Measurements from ENCODE around the gene EIF3D. TPM values are rescaled to one million over a fixed set of nuclear protein-coding genes. Genes with fewer than 3 reads are reported as not detected.

The EIF3D gene
- total and polyA plus RNA-seq, 9 of the 15 experiments (the other 6 are each of a cell fraction or from before 2014, with no cell fraction given), result 191 to 422 (median 279) TPM

DNA sequence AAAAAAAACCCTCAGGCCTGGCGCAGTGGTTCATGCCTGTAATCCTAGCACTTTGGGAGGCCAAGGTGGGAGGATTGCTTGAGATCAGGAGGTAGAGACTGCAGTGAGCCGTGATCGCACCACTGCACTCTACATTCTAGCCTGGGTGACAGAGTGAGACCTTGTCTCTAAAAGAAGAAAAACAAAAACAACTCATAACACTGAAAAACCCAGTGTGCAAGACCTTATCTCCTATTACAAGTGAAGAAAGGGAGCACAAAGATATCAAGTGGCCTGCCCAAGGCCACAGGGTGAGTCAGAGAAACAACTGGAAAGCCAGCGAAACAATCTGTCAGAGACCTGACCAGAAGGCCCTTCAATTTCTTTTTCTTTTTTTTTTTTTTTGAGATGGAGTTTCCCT is 50.0 kb downstream of the EIF3D start (continued):
- TF ChIP-seq BHLHE40 (IDR thresholded peaks at IDR 0.05; ENCODE audit: low read length) (peak; percentile 49; the same call in 1 of the 2 replicates), STAT5A (IDR thresholded peaks at IDR 0.05; ENCODE audit: borderline replicate concordance, low read length) (peak; percentile 65; the same call in 1 of the 2 replicates), TBL1XR1 (IDR thresholded peaks at IDR 0.05; ENCODE audit: low read length in 2 of 2) (peak in 1 of 2 experiments; percentile 73; a peak in 2 of 4 replicates), ZBTB7A (IDR thresholded peaks at IDR 0.05; ENCODE audit: borderline replicate concordance, control insufficient read depth, low read depth, low read length) (no peak), ATF7 (IDR thresholded peaks at IDR 0.05) (peak; percentile 32; the same call in 1 of the 2 replicates), KLF1 (tag; IDR thresholded peaks at IDR 0.05) (no peak), MEF2A (IDR thresholded peaks at IDR 0.05; ENCODE audit: control insufficient read depth, low read depth, low read length) (peak; percentile 52), ZZZ3 (IDR thresholded peaks at IDR 0.05) (no peak), ZNF121 (CRISPR knock-in tag; conservative IDR thresholded peaks at IDR 0.05) (no peak), GATA2 (CRISPR knock-in tag; IDR thresholded peaks at IDR 0.05) (peak; percentile 68; the same call in 1 of the 2 replicates), TRIM28 (IDR thresholded peaks at IDR 0.05) (peak; percentile 59; the same call in 1 of the 2 replicates), JUND (IDR thresholded peaks at IDR 0.05; ENCODE audit: borderline replicate concordance, low read depth, low read length) (peak; percentile 90), JUND (tag; IDR thresholded peaks at IDR 0.05; ENCODE audit: borderline replicate concordance, low read depth, low read length) (peak; percentile 73; the same call in 1 of the 3 replicates), HMG20A (CRISPR knock-in tag; conservative IDR thresholded peaks at IDR 0.05) (no peak), NR2C2 (CRISPR knock-in tag; IDR thresholded peaks at IDR 0.05) (no peak), NR2C2 (tag; IDR thresholded peaks at IDR 0.05) (no peak), NCOR1 (IDR thresholded peaks at IDR 0.05) (peak; percentile 85), NBN (IDR thresholded peaks at IDR 0.05; ENCODE audit: low read depth) (peak; percentile 75), HMBOX1 (IDR thresholded peaks at IDR 0.05) (0 out of 2 replicates have a peak, but pooled peaks have one; percentile 30), SRSF3 (IDR thresholded peaks at IDR 0.05; ENCODE audit: insufficient read depth, low read length) (no peak), ASH1L (IDR thresholded peaks at IDR 0.05; ENCODE audit: borderline replicate concordance, low read depth, partially characterized antibody) (no peak), RBM25 (IDR thresholded peaks at IDR 0.05; ENCODE audit: low read depth, low read length, severe bottlenecking) (peak; percentile 56), DPF2 (IDR thresholded peaks at IDR 0.05) (peak; percentile 92), MTA1 (IDR thresholded peaks at IDR 0.05; ENCODE audit: borderline replicate concordance) (0 out of 2 replicates have a peak, but pooled peaks have one; percentile 44), CC2D1A (IDR thresholded peaks at IDR 0.05) (peak; percentile 41; the same call in 1 of the 2 replicates)
- TF ChIP-seq, protein P1, sequence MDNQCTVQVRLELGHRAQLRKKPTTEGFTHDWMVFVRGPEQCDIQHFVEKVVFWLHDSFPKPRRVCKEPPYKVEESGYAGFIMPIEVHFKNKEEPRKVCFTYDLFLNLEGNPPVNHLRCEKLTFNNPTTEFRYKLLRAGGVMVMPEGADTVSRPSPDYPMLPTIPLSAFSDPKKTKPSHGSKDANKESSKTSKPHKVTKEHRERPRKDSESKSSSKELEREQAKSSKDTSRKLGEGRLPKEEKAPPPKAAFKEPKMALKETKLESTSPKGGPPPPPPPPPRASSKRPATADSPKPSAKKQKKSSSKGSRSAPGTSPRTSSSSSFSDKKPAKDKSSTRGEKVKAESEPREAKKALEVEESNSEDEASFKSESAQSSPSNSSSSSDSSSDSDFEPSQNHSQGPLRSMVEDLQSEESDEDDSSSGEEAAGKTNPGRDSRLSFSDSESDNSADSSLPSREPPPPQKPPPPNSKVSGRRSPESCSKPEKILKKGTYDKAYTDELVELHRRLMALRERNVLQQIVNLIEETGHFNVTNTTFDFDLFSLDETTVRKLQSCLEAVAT (IDR thresholded peaks at IDR 0.05), result peak in 1 of 2 experiments; percentile 79; a peak in 1 of 4 replicates
- TF ChIP-seq, protein P2, sequence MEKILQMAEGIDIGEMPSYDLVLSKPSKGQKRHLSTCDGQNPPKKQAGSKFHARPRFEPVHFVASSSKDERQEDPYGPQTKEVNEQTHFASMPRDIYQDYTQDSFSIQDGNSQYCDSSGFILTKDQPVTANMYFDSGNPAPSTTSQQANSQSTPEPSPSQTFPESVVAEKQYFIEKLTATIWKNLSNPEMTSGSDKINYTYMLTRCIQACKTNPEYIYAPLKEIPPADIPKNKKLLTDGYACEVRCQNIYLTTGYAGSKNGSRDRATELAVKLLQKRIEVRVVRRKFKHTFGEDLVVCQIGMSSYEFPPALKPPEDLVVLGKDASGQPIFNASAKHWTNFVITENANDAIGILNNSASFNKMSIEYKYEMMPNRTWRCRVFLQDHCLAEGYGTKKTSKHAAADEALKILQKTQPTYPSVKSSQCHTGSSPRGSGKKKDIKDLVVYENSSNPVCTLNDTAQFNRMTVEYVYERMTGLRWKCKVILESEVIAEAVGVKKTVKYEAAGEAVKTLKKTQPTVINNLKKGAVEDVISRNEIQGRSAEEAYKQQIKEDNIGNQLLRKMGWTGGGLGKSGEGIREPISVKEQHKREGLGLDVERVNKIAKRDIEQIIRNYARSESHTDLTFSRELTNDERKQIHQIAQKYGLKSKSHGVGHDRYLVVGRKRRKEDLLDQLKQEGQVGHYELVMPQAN (IDR thresholded peaks at IDR 0.05; ENCODE audit: borderline replicate concordance), result no peak

Measured in K562 (cell line).